Stimulated activated CD4-positive, alpha-beta T cell treated with anti-CD3 and anti-CD28 coated beads, Interleukin-1b, Interleukin-23, amount 100 ng/mL, for 48 hours (primary cell): ENCODE data around the gene MRPS7.

ENCODE experiments used
- DNase-seq: peaks from one replicate; pipeline ENCODE4 v3.0.0-alpha.2; 2020

The MRPS7 gene

DNA sequence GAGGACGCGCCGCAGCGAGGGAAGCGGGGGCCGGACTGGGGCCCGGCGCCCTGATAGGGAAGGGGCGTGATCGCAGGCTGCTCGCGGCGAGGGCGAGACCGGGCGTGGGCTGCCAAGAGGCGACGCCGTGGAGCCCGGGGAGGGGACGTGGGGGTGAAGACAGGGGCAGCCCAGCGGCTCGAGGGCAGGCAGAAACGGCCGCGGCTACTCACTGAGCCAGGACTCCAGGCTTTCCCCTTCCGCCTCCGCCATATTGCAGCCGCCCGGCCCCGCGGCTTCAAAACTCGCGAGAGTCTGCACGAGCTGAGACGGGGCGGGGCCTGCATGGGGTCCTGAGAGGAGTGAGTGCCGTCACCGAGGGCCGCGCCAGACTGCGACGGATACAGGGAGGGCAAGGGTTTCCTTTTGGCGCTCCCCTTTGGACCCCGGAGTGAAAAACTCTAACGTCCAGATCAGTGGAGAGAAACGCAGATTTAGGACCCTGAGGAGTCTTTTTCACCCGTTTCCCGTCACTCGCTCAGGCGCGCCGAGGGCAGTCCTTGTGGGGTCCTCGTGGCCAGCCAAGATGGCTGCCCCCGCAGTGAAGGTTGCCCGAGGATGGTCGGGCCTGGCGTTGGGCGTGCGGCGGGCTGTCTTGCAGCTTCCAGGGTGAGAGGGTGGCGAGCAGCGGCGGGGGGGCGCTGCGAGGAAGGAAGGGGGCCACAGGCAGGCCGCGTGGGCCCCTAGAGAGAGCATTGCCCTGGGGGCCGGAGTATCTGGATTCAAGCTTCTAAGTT, at the start of gene MRPS7, which contains the start of gene GGA3:
Gene MRPS7, plus strand, starts transcription at position 544 of the 776 bp plus-strand sequence. Its CDS starts 22 bp downstream, at position 566.
Gene GGA3, minus strand, starts transcription at position 271 of the 776 bp plus-strand sequence. Its CDS starts 19 bp downstream, at position 252.
- peak; percentile 96 for DNase-seq

DNA sequence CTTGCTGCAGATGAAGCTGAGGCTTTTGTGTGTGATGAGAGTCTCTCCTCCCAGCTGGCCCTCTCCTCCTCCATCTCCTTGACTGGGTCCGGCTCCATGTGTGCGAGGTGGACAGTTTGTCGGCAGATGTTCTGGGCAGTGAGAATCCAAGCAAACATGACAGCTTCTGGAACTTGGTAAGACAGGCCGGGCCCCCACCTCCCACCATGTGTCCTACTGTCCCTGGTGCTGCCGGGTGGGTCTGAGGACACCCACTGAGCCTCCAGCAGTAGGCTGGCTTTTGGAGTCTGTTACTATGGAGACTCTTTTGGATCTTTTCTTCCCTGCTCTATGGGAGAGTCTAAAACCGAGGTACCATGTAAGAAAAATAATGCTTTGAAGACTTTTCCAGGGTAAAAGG, 43.5 kb upstream of the MRPS7 start:
- no peak for DNase-seq

DNA sequence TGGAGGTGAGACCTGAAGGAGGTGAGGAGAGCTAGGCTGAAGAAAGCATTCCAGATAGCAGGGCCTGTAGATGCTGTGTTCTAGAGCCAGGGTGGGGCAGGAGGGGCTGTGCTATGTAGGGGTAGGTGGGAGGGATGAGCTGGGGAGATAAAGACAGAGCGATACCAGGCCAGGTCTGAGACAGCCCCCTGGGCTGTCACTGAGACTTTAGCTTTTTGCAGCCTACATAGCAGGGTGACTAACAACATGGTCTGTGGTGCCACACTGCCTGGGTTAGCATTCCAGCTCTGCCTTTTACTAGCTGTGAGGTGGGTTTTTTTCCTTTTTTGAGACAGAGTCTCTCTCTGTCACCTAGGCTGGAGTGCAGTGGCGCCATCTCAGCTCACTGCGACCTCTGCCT, 41.9 kb upstream of the MRPS7 start:
- no peak for DNase-seq

DNA sequence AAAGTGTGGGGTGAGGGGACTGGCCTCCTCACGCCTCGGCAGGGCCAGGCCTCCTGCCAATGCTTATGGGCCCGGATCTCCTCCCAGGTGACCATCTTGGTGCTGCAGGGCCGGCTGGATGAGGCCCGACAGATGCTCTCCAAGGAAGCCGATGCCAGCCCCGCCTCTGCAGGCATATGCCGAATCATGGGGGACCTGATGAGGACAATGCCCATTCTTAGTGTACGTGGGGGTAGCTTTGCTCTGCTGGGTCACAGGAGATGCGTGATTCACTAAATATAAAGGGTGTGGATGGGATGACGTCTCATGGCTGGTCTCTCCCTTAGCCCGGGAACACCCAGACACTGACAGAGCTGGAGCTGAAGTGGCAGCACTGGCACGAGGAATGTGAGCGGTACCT, 36.7 kb upstream of the MRPS7 start:
- DNase-seq = no peak

DNA sequence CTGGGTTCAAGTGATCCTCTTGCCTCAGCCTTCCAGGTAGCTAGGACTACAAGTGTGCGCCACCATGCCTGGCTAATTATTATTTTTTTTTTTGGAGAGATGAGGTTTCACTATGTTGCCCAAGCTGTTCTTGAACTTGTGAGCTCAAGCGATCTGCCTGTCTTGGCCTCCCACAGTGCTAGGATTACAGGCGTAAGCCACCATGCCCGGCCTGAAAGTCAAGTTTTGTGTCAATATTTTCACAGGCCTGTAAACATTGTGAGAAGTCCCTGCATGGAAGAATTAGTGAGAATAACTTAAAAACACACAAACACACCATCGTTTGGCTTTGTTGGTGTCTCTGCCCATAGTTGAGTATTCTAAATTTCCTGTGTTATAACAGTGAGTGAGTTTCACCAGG, 34.0 kb upstream of the MRPS7 start:
- DNase-seq = no peak

DNA sequence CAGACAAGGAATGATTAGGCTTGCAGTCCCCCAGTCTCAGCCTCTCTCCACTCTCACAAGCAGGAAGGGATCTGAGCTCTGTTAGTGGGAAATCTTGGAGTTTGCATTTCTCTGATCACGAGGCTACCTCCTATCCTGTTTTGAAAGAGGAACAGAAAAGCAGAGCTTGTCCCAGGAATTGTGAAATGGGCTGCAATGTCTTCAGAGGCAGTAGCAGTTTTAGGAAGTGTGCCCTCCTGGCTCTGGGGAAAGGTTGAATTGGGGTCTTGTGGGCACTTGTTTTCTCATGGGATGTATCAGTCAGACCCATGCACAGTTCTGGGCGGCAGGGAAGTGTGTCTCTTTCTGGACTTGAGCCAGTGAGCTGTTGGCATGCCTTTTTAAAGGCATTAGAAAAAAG, 33.4 kb upstream of the MRPS7 start:
- no peak for DNase-seq

DNA sequence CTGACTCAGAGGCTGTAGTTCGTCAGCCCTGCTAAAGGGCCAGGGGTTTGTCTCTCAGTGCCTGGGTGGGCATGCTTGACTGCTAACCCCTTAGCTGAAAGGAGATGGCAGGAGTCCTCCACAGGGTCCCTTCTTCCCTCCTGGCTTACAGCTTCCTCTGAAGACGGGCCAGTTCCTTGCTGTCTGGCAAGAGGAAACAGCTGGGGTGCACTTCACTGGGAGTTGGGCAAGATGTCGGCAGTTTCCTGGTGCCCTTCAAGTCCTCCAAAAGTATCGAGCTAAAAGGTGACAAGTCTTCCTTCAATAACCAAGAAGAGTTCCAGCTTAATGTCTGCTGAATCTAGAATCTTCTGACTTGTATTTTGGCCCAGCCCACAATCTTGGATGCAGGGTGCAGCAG, 32.8 kb upstream of the MRPS7 start:
- no peak for DNase-seq

DNA sequence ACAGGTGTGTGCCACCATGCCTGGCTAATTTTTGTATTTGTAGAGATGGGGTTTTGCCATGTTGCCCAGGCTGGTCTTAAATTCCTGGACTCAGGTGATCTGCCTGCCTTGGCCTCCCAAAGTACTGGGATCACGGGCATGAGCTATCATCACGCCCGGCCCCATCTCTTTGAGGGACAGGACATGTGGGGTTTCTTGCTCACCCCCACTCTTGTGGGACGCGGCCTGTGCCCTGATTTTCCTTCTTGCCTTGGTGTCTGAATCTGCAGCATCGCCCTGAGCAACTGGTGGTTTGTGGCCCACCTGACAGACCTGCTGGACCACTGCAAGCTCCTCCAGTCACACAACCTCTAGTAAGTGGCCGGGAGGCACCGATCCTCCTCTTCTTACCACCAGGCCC, 30.6 kb upstream of the MRPS7 start:
- DNase-seq = no peak

DNA sequence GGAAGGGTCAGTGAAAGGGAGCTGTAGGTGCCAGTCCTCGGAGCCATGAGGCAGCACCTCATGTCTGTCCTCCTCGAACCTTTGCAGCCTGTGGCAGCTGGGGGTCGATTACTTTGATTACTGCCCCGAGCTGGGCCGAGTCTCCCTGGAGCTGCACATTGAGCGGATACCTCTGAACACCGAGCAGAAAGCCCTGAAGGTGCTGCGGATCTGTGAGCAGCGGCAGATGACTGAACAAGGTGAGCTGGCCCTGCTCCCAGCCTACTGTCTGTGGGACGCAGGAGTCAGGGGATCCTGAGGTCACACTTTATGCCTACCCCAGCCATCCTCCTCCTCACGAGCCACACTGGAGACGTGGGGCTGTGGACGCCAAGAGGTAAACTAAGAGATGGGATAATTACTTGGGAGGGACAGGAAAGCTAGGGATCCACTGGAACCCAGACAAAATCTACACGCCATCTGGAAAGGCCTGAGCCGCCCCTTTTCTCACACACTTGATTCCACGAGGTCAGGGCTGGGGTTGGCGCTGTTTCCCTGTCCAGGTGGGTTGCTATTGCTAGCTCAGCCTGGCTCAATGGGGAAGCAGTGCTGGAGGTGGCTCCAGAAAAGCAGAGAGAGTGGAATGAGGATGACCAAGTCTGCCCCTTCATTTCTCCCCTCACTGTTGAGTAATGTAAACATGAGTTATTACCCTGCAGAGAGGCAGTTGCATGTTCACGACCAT, 29.8 kb upstream of the MRPS7 start:
- no peak for DNase-seq

DNA sequence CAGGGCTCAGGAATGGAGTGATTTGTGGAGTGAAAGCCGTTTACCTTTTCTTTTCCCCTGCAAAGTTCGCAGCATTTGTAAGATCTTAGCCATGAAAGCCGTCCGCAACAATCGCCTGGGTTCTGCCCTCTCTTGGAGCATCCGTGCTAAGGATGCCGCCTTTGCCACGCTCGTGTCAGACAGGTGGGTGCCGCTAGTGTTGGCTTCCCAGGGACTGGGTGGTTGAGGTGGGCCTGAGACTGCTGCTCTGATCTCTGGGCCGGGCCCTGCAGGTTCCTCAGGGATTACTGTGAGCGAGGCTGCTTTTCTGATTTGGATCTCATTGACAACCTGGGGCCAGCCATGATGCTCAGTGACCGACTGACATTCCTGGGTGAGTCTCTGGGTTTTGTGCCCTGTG, 28.9 kb upstream of the MRPS7 start:
- no peak for DNase-seq

DNA sequence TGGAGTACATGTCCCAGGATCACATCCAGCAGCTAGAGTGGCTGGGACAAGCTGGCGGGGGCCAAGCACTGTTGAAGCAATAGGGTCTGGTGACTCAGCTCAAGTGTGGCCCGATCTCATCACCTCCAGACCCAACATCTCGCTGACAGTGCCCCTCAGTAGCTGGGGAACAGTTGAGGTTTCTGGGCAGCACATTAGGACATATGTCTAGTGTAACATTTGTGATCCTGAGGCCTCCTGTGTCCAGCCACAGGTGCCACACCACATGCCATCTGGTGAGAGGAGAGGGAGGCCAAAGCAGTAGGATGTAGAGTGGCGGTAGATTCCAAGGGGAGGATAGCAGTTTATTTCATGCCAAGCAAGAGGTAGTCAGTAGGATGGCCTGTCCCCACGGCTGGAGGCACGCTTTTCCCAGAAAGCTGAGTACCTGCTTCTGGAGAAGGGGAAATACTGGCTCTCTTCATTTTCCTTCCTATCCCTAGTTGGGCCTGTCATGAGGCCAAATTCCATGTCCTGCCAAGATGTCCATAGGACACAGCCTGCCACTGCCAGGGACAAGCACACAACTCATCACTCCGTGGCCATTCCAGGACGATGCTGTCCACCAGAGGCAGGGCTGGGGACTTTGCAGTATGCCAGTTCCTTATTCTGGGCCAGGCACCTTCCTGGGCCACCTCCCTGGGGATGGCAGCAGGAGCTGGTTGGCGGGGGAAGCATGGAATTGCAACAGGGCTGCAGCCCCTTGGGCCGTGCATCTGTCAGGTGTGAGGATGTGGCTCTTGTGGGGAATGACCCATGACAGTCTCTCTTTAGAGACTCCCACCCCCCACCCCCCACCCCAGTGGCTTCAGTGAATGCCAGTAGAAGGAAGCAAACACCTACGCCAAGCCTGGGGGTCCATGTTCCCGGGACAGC, 24.3 kb upstream of the MRPS7 start:
- no peak for DNase-seq

DNA sequence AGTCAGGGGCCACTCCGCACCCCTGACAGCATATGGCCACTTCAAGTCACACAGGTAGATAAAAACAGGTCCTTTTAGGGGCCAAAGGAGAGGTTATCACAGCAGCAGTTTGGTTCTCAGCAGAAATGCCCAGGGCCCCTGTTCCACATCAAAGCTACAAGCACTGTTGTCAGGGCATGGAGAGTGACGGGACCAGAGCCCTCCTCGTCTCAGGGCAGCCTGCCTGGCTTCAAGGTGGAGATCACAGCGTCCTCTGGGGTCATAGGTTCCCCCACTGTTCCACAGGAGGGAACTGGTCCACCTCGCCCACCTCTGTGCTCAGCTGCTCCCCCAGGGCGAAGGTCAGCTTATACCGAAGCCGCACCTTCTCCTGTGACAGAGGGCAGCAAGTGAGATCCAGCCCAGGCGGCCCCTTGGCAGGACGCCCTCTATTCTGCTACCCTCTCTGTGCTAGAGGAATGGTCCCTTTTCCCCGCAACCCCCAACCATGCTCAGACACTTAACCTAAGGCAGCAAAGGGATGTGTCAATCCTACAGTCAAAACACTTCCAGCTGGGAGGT, 23.6 kb upstream of the MRPS7 start:
- DNase-seq = no peak

DNA sequence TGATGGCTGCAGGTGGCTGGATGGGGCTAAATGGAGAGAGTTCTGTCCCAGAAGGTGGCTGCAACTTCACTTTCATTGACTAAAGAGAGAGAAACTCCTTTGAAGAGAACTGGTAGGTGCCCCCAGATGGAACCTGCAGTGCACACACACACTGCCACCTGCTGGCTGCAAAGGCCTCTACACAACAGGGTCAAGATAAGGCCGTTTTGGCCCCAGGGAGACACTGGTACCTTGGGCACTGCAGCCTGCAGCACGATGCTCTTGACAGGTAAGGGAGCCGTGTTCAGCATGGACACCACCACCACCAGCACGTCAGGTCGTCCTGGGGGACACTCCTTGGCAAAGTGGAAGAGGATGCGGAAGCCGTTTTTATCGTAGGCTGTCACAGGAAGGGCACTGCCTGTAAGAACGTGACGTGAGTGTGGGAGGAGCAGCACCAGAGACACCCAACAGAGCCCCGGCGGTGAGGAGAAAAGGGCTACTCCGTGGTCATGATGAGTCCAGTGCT, 22.9 kb upstream of the MRPS7 start:
- DNase-seq = peak; percentile 61

DNA sequence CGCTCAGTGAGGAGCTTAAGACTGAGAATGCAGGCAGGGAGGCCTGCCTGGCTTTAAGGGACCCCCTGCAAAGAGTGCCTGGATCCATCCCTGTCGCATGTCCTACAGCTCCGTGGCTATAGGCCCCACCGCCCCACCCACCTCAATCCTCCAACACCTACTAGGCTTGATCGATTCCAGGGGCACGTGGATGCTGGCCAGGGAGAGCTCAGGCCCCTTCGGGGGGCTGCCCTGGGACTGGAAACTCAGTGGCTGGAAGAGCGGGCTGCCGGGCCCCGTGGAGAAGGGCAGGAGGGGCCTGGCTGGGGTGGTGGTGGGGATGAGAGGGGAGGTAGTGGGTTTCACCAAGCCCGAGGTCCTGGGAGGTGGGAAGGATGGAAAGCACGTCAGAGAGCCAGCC, 22.5 kb upstream of the MRPS7 start:
- no peak for DNase-seq

DNA sequence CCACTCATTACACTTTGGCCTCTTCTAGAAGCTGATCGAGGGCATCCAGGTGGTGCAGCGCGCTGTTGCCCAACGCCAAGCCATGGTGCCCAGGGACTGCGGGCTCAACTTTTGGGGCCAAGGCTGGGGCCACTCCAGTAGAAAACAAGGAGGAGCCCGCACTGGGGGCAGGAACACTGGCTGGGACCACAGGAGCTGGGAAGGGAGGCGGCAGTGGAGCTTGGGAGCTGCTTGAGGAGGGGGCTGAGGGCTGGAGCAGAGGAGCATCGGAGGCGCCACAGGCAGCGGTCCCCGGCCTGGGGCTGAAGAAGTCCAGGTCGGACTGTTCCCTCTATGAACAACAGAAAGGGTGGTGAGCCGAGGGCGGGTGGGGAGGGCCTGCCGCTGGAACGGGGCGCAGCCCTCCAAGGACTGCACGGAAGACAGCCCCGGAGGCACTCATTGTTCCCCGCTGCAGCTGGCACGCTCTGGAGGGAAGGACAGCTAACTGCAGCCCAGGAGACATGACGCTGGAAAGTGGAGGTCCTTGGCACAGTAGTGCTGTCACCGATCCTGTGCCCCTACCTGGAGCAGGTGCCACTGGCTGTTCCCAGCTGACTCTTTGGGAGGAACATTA, 21.8 kb upstream of the MRPS7 start:
- no peak for DNase-seq

DNA sequence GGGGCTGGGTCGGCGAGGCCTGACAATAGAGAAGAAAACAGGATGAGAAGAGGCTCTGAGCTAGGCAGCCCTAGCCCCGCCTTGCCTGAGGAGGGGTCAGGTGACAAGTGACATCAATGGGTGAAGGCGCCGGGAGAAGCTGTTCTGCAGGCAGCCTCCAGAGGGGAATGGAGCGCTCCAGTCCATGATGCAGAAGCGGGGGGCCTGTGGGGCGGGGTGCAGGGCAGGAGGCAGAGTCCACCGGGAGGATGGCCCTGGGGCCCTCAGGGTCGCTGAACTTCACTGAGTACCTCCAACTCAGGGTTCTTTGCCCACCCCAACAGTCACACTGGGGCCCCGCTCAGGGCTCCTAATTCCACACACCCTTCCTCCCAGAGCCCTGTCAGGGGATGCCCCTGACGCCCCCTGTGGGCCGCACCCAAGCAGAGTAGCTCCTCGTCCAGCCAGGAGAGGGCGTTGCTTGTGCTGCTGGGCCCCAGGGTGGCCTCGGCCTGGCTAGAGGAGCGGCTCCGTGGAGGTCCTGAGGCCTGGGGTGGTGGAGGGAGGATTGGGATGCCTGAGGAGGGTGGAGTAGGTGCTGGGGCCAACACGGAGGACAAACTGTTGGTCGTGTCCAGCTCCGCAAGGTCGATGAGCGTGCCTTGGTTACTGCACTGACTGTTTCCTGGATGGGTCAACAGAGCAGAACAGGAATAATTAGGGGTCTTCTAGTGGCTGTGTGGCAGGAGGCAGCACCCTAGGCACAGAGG, 21.1 kb upstream of the MRPS7 start:
- DNase-seq = peak; percentile 47

DNA sequence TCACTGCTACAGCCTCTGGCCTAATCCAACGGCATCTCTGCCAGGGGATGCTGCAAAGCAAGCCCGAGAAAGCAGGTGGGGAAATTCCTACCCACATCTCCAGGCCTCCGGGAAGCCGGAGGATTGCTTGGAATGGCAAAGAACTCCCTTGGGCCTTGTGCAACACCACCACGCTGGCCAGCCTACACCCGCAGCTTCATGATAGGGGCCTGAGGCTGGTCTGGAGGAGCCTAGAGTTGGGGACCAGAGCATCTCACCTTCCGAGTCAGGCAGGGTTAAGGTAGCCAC, 20.6 kb upstream of the MRPS7 start:
- DNase-seq = no peak

DNA sequence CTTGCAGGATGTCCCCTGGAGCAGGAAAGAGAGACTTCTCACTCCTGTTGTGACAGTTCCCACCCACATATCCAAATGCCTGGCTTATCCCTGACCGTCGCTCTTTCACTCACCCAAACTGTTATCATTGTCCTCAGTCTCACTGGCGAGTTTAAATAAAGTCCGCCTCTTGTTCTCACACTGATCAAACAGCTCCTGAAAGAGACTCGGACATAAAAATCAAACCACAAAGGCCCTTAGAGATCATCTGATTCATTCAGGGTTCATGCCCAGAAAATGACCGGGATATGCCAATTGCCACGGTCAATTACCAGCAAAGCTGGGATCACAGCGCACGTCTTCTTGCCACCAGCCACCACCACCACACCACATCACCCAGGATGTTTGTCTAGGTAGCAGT, 20.2 kb upstream of the MRPS7 start:
- no peak for DNase-seq

DNA sequence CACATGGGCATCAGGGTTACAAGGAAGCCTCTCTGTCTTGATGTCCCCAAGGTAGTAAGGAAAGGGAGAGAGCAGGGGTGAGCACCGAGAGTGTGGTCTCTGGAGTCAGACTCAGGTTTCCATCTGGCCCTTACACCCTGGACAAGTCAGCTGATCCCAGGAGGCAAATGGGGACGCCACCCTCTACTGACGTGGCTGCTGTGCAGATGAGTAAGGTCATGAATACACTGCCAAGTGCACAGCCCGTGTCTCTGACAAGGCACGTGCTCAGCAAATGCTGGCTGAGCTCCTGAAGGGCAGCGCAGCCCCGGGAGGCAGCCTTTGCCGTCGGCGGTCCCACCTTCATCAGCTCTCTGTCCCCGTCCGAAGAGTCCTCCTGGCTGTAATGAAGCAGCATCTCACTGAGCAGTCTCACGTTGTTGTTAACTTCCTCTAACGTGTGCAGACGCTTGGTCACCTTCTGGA, 19.7 kb upstream of the MRPS7 start:
- peak; percentile 41 for DNase-seq

DNA sequence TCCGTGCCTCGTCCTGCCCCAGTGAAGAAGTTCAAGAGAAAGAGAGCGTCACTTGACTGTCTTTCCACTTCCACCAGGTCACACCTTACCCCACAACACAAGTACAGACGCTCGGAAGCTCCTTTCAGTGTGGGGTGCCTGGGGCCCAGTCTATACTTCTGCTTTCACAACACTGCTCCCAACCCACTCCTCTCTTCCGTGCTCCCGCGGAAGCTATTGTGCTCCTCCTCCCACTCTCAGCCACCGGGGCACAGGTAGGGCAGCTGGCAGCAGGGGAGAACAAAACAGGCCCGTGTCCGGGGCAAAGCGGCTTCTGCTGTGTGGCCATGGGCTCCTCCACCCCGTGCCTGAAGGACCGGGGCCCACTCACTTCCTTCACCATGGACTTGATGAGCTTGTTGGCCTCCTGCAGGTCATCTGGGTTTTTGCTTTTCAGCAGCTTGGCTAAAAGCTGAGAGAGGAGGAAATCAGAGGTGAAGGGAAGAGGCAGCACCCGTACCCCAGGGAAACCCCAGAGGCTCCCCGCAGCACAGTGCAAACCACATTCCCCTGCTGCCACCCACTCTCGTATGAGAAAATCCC, 19.1 kb upstream of the MRPS7 start:
- DNase-seq = no peak
